GM19035 (cell line): Measurements from ENCODE around the gene PTGER4.
"Not testable (repeated sequence)": the region's sequence is repeated elsewhere in the genome, so short reads cannot be mapped to it uniquely, and the experiment has no call there.

Source experiments
- ATAC-seq: cut with Tn5 transposase; IDR thresholded peaks from one replicate; pipeline ENCODE4 v1.9.1; 2021; ENCODE audit not compliant: unreplicated experiment

The PTGER4 gene

DNA sequence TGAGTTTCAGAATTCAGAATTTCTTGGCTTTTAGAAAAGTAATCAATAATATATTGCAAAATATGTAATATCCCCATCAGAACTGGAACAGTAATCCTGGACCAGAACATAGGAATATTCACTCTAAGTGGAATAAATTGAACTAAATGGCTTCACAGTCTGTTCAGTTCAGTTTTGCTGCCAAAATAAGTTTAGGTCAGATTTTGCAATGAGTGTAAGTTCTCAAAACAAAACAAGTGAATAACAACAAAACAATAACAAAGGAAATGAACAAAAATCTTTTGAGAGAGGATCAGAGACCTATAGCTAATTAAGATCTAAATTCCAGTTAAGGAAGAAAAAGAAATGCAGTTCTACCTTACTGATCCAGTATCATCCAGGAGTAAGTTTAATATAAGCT lies 9.3 kb downstream of the PTGER4 start:
- ATAC-seq, result no peak

DNA sequence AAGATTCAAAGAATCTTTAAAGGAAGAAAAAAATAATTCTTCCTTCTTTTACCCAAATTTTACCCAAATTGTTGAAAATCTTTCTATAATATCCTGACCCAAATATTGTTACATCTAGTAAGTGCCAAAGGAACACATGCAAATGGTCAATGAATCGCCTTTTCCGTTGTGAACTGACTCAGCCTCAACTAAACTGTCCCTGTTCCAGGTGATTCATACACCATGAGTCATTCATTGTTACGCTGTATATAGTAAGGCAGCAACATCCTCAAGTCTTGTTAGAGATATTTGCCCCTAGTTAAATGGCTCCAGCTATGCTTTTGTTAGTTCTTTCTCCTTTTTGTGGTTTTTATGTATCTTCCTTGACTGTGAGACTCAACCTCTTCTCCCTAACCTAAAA lies 9.7 kb downstream of the PTGER4 start:
- ATAC-seq, result no peak

DNA sequence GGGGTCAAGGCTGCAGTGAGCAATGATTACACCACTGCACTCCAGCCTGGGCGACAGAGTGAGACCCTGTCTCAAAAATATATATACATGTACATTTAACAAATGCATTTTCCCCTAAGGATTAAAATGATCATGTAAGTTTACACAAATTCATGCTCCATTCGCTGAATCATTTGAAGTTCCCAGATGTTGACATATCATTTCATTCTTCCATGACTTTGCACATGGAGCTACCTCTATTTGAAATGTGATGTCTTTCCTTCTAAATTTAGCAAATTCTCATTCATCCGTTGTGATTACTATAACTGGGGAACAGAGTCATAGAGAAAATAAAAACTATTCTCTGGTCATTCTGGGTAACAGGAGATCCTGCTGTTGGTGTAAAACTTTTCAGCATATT lies 10.6 kb downstream of the PTGER4 start:
- no peak for ATAC-seq

DNA sequence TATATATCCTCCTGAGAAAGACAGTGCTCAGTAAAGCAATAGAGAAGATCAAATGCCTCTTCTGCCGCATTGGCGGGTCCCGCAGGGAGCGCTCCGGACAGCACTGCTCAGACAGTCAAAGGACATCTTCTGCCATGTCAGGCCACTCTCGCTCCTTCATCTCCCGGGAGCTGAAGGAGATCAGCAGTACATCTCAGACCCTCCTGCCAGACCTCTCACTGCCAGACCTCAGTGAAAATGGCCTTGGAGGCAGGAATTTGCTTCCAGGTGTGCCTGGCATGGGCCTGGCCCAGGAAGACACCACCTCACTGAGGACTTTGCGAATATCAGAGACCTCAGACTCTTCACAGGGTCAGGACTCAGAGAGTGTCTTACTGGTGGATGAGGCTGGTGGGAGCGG lies 12.2 kb downstream of the PTGER4 start:
- no peak for ATAC-seq

DNA sequence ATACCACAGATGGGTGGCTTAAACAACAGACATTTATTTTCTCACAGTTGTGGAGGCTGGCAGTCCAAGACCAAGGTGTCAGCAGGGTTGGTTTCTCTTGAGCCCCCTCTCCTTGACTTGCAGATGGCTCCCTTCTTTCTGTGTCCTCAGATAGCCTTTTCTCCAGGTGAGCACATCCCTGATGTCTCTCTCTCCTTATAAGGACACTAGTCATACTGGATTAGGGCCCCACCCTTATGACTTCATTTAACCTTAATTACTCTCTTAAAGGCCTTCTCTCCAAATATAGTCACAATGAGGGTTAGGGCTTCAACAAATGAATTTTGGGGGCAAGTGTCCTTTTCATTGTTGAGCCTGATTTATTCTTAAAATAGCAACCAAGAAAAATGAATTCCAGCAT lies 14.7 kb downstream of the PTGER4 start:
- ATAC-seq, result no peak

DNA sequence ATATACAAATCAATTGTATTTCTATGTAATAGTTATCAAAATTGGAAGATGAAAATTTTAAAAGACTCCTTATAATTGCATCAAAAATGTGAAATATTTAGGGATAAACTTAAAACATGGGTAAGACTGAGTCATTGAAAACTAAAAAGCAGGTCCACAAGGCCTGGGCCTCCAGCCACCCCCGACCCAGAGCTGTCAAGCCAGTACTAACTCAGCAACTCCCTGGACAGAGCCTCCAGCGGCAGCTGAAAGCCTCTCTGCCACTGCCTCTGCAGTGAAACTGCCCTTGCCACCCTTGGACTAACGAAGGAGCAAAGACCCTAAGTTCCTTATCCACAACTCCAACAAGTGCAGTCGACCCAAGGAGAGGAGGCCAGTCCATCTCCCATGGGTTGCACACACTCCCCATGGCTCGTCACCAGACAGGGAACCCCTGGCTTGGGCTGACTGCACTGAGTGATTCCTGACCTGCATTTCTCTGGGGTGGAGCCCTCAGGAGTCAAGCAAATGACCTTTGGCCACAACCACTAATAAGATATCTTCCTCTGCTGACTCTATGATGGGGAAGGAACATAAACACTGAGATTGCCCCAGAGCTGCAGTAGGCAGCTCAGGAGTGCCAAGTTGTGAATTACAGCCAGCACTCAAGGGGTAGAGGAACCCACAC lies 20.5 kb downstream of the PTGER4 start:
- ATAC-seq, result no peak

DNA sequence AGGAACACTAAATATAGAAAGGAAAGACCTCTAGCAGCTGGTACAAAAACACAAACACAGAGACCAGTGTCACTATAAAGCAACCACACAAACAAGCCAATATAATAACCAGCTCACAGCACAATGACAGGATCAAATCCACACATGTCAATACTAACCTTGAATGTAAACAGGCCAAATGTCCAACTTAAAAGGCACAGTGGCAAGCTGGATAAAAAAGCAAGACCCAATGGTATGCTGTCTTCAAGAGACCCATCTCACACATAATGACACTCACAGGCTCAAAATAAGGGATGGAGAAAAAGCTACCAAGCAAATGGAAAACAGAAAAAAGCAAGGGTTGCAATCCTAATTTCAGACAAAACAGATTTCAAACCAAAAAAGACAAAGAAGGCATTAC lies 22.3 kb downstream of the PTGER4 start:
- not testable (repeated sequence) for ATAC-seq

DNA sequence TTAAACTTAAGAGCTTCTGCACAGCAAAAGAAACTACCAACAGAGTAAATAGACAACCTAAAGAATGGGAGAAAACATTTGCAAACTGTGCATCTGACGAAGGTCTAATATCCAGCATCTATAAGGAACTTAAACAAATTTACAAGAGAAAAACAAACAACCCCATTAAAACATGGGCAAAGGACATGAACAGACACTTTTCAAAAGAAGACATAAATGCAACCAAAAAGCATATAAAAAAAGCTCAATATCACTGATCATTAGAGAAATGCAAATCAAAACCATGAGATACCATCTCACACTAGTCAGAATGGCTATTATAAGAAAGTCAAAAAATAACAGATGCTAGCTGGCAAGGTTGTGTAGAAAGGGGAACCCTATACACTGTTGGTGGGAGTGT lies 25.8 kb downstream of the PTGER4 start:
- ATAC-seq, result not testable (repeated sequence)

DNA sequence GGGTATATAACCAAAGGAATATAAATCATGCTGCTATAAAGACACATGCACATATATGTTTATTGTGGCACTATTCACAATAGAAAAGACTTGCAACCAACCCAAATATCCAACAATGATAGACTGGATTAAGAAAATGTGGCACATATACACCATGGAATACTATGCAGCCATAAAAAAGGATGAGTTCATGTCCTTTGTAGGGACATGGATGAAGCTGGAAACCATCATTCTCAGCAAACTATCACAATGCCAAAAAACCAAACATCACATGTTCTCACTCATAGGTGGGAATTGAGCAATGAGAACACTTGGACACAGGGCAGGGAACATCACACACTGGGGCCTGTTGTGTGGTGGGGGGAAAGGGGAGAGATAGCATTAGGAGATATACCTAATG lies 30.9 kb downstream of the PTGER4 start:
- not testable (repeated sequence) for ATAC-seq

DNA sequence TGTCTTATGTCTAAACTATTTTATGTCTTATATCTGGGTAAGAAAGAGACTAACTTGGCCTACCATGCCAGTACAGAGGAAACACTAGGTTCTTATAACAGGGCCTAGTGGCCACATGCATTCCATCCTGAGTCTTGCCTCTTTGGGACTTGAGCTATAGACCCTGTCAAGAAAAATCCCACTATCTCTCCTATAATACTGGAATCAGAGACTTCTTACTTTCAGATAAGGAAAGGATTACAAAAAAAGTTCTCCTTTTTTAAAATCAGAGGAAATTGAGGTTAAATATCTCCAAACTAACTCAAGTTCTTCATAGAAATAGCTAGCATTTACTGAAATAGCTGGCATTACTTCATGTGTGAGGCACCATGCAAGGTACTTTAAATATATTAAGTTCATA lies 34.3 kb downstream of the PTGER4 start:
- ATAC-seq, result no peak

DNA sequence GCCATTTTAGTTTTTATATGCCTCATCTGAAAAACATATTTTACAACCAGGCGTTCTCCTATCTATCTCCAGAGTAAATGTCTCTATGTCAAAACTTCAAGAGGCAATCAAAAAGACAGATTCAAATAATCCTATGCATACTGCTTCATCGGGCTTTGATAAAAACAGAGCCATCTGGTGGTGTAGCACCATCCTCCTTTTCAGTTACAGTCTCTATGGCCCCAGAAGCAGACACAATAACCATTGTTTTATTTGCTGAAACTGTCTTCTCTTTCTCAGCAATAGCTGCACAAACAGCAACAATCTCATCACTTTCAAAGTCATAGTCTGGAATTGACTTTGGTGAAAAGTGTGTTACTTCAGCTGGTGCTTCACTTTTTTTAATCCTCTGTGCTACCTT lies 36.3 kb downstream of the PTGER4 start:
- no peak for ATAC-seq

DNA sequence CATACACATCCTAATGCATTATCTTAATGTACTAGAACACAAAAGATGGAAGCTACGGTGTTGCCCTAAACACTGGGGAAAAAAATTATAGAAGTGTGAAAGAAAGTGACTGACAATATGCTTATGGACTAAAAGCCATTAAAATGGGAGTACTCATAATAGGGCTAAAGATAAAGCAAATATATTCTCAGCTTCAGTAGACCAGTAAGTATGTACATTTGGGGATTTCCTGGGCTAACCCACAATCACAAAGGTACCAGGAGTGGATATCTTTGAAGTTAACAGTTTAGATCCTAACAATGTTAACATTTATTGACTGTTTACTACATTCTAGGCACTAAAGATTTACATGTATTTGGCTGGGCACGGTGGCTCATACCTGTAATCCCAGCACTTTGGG lies 36.9 kb downstream of the PTGER4 start:
- ATAC-seq, result no peak

DNA sequence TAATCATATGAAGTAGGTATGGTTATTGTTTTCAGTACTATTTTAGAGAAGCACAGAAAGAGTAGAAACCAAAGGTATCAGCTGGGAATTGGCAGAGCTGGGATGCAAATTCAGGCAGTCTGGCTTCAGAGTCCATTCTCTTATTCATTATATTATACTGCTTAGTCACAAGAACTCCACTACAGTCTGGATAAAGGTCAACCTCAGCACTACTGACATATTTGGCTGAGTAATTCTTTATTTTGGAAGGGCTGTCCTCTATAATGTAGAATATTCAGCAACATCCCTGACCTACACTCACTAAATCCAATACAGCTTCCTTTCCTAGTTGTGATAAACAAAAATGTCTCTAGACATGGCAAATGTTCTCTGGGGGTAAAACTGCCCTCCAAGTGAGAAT lies 37.6 kb downstream of the PTGER4 start:
- ATAC-seq, result no peak

DNA sequence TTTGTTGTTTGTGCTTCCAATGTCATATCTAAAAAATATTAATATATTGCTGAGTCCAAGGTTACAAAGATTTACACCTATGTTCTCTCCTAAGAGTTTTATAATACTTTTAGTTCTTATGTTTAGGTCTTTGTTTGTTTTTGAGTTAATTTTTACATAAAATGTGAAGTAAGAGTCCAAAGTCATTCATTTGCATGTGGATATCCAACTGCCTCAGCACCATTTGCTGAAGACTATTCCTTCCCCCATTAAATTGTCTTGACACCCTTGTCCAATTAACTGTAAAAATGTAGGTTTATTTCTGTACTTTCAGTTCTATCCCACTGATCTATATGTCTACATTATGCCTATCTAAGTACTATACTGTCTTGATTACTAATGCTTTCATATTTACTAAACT lies 40.4 kb downstream of the PTGER4 start:
- no peak for ATAC-seq

DNA sequence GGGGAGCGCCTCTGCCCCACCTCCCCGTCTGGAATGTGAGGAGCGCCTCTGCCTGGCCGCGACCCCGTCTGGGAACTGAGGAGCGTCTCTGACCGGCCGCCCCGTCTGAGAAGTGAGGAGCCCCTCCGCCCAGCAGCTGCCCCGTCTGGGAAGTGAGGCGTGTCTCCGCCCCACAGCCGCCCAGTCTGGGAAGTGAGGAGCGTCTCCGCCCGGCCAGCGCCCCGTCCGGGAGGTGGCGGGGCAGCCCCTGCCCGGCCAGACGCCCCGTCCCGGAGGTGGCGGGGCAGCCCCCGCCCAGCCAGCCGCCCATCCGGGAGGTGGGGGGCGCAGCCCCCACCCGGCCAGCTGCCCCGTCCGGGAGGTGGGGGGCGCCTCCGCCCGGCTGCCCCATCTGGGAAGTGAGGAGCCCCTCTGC lies 42.8 kb downstream of the PTGER4 start:
- ATAC-seq, result not testable (repeated sequence)

DNA sequence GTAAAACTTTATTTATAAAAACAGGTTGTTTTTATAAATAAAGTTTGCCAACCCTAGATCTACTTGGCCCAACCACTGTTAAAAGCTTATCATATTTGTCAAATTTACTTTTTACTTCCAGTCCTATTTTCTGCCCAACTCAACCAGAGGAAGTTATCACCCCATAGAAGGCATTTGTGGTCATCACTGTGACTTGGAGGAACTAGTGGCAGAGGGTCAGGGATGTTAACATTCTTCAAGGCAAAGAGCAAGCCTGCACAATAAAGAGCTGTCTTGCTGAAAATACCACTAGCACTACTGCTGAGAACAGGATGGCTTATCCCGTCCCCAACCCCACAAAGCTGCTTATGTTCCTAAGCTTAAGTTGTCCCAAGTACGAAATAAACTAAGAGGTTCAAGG lies 53.7 kb downstream of the PTGER4 start:
- no peak for ATAC-seq

DNA sequence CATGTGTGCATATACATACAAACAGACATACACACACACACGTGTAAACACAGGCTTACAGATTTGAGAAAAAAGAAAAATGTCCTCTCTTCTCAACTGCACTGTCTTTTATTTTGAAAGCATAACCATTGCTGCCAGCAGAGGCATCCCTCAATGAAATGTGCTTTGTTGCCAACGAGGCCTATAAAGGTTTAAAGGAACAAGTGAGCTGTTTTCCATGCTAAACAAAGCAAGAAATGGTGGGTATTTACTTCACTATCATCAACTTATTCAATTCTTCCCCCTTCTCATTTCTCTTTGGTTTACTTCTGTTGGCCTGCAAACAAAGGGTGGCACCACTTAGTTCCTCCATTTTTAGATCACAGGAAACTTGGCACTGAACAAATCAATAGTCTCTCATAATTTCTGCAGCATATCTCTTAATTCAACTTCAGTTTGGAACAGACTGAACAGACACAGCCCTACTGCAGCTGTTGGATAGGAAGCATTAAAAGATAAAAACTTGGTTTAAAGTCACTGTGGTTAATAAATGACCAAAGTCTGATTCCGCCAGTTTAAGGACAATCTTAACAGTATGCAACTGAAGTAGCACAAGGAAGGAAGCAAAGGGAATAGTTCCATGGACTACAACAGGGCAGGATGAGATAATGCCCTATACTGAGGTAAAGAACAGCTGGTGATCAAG lies 54.3 kb downstream of the PTGER4 start:
- ATAC-seq, result no peak

DNA sequence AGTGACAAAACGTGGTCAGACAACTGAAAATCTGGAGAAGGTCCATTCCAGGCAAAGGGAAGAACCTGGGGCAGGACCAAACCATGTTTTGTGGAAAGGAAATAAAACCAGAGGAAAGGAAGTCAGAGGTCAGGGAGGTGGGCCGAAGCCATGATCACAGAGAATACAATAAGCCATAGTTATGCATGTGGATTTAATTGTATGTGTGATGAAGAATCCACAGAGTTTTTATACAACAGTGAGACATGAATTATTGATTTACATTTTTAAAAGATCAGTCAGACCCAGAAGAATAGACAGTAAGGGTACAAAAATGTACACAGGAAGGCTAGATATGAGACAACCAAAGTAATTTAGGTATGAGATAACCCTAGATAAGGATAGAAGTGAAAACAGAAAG lies 55.3 kb downstream of the PTGER4 start:
- no peak for ATAC-seq

DNA sequence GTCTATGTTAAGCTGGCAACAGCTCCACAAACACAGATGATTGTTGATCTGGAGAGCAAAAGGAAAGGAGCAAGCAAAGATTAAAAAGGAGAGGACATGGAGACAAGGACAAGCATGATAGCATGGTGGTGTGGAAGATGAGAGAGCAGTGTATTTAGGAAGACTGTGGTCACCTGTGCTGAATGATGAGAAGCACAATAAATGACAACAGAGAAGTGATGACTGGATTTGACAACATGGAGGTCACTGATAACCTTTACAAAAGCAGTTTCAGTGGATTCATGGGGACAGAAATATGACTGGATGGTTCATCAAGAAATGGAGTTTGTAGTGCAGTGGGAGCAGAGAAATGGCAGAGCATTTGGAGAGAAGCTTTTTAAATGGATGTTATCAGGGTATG lies 55.9 kb downstream of the PTGER4 start:
- no peak for ATAC-seq

DNA sequence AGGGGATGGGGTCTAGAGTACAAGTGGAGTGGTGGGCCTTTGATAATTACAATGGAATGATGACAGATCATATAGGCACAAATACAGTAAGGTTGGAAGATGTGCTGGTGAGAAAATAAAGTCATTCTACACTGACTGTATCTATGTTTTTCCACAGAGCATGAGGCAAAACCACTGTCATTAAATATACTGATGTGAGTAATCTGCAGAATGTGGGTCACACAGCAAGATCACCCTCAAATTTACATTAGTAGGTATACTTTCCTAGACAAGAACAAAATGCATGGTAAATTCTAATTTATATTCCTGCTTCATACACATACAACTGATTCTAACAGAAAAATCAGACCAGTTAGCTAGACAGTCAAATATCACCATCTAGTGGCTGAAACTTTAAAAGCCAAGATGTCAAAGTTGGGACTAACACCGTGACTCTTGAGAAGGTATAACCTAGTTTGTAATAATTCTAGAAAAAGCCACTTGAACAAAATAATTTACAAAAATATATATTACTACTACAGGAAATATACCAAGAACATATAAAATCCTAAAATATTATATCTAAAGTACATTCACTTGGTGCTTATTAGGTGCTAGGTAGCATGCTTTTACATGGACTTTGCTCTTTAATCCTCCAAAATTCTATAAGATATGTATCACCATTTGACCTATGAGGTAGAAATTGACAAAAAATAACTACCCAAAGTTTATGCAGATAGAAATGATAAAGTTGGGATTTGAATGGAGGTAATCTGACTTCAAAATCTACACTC lies 56.6 kb downstream of the PTGER4 start:
- ATAC-seq, result peak; percentile 80

DNA sequence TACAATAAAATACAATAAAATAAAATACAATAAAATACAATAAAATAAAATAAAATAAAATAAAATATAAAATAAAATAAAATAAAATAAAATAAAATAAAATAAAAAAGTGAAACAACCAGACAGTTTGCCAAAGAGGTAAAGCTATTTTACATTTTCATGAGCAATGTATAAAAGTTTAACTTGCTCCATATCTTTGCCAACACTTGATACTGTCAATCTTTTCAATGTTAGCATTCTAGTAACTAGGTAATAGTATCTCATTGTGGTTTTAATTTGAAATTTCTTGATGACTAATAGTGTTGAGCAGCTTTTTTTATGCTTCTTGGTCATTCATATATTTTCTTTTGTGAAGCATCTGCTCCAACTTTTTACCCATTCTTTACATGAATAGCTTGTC lies 58.8 kb downstream of the PTGER4 start:
- no peak for ATAC-seq
